Cardiac muscle cell (in vitro differentiated cells and primary cell): ENCODE data around the gene IKZF2. TPM values are rescaled to one million over a fixed set of nuclear protein-coding genes. Genes with fewer than 3 reads are reported as not detected.

Experiments used
- DNase-seq, 2 donors: peaks; one replicate each; pipeline versions ENCODE4 v3.0.0 to v3.0.0-alpha.2; 2010 to 2017; ENCODE audit warnings: low read depth in 1 of 2, low spot score in 1 of 2
- H3K27ac ChIP-seq: fragments of 200-600 bp; sonication (generic); 2 replicates; pipeline ENCODE4 v1.5.1; 2016
- H3K27me3 ChIP-seq: fragments of 200-600 bp; sonication (generic); 2 replicates; pipeline ENCODE4 v1.6.0; 2016; ENCODE audit warnings: control low read depth
- H3K36me3 ChIP-seq: fragments of 200-600 bp; sonication (generic); 2 replicates; pipeline ENCODE4 v1.5.1; 2016; ENCODE audit warnings: control low read depth
- H3K4me1 ChIP-seq: fragments of 200-600 bp; sonication (generic); 2 replicates; pipeline ENCODE4 v1.8.1; 2017; ENCODE audit warnings: low read depth, mild to moderate bottlenecking, mixed run types
- H3K4me3 ChIP-seq: fragments of 200-600 bp; sonication (generic); 2 replicates; pipeline ENCODE4 v1.5.1; 2016; ENCODE audit warnings: mild to moderate bottlenecking
- H3K9me3 ChIP-seq: fragments of 200-600 bp; sonication (generic); 2 replicates; pipeline ENCODE4 v1.5.1; 2017; ENCODE audit warnings: low read depth, mild to moderate bottlenecking, control low read depth
- CTCF ChIP-seq: IDR thresholded peaks from 2 replicates; pipeline ENCODE4 v1.5.1; 2012; ENCODE audit warnings: low read depth, mild to moderate bottlenecking, low read length
- polyA plus RNA-seq: library from polyadenylated mRNA; unstranded; fragments of >200 nt; fragmentation: Nextera tagmentation; extraction: Ambion mirVana; gene quantifications from 2 replicates; pipeline ENCODE4 v1.2.1, GENCODE V29; 2016
- total RNA-seq: library from RNA; depleted of rRNA; stranded (reverse); fragments of >200 nt; gene quantifications from 2 replicates; pipeline ENCODE4 v1.2.3, GENCODE V29; 2016

Gene IKZF2
- total and polyA plus RNA-seq, 2 experiments from 2014 or later: 3.1 to 10.8 TPM

GRCh38 chr2:213172641-213173040, 21.2 kb upstream of the IKZF2 start:
- Histone ChIP-seq H3K4me1 (peaks cover 5% of the 10 kb centered on the region), H3K27ac (peak overlapping the region; percentile 59), H3K9me3 (no peaks in the 10 kb centered on the region), H3K27me3 (no peaks in the 10 kb centered on the region), H3K4me3 (no peak overlapping the region), H3K36me3 (no peaks in the 10 kb centered on the region)
- no peak for TF ChIP-seq CTCF
- DNase-seq: peak in 1 of 2 donors; percentile 39

- Histone ChIP-seq H3K27me3 (no peaks in the 10 kb centered on the region), H3K4me3 (no peak overlapping the region), H3K4me1 (peaks cover 5% of the 10 kb centered on the region), H3K36me3 (no peaks in the 10 kb centered on the region), H3K27ac (no peak overlapping the region), H3K9me3 (no peaks in the 10 kb centered on the region)
- no peak for DNase-seq
- TF ChIP-seq CTCF: no peak
These were observed 19.7 kb upstream of the IKZF2 start for GRCh38 chr2:213171147-213171546.

- Histone ChIP-seq H3K36me3 (no peaks in the 10 kb centered on the region), H3K4me3 (no peak overlapping the region), H3K27me3 (no peaks in the 10 kb centered on the region), H3K4me1 (peaks cover 4% of the 10 kb centered on the region), H3K9me3 (no peaks in the 10 kb centered on the region), H3K27ac (no peak overlapping the region)
- DNase-seq: peak in 1 of 2 donors; percentile 29
- no peak for TF ChIP-seq CTCF
These were observed 16.0 kb upstream of the IKZF2 start for GRCh38 chr2:213167271-213167930.

- Histone ChIP-seq H3K4me3 (no peak overlapping the region), H3K9me3 (no peaks in the 10 kb centered on the region), H3K27ac (no peak overlapping the region), H3K36me3 (no peaks in the 10 kb centered on the region), H3K4me1 (no peaks in the 10 kb centered on the region), H3K27me3 (no peaks in the 10 kb centered on the region)
- no peak for TF ChIP-seq CTCF
- DNase-seq: no peak
These were observed 14.7 kb upstream of the IKZF2 start for GRCh38 chr2:213166109-213166508.

GRCh38 chr2:213164263-213164662, 12.9 kb upstream of the IKZF2 start:
- no peaks in the 10 kb centered on the region for H3K27me3 ChIP-seq
- H3K4me3 ChIP-seq: no peak overlapping the region
- no peak for DNase-seq
- no peaks in the 10 kb centered on the region for H3K36me3 ChIP-seq
- H3K27ac ChIP-seq: no peak overlapping the region
- no peak for TF ChIP-seq CTCF
- H3K9me3 ChIP-seq: no peaks in the 10 kb centered on the region
- H3K4me1 ChIP-seq: no peaks in the 10 kb centered on the region
